ENCODE measurements around the gene KCNJ1. TPM values are rescaled to one million over a fixed set of nuclear protein-coding genes. Genes with fewer than 3 reads are reported as not detected.

KCNJ1 gene
- total and polyA plus RNA-seq, 2 of the 8 experiments (the other 6 are each of a cell fraction or from before 2014, with no cell fraction given), result 0.17 to 0.23 TPM

DNA sequence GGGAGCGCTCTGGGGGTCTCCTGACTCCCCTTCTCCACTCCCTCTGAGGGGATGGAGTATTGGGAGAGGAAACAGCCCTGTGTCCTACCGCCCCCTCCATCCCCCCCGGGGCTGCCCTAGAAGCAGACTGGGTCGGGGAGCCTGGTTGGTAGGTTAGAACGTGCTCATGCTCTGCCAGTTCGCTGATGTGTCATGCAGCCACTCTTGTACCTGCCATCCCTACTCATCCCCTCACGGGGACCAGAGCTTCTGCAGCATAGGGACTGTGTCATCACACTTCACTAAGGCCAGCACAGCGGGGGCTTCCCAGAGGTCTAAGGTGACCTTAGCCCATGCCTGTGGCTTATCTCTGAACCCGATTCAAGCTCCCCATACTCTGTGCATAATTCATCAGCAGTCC, 4.7 kb downstream of the KCNJ1 start:
- no peak for DNase-seq (ENCODE audit: low read depth in 1 of 2, low spot score in 2 of 2)
- Histone ChIP-seq H4K20me1 (replicated peaks in 1 of 2; ENCODE audit: control insufficient read depth in 1 of 2, insufficient read depth in 2 of 2, low read length in 2 of 2) (no peaks in the 10 kb centered on the region), H3K4me2 (ENCODE audit: insufficient read depth in 1 of 2, low read depth in 2 of 2, low read length in 2 of 2) (no peak overlapping the region), H3K14ac (ENCODE audit: insufficient read length) (no peak overlapping the region), H3K79me1 (ENCODE audit: low read depth, low read length) (no peaks in the 10 kb centered on the region), H3K4ac (replicated peaks; ENCODE audit: insufficient read length, low read depth, low read length) (no peak overlapping the region), H2BK5ac (ENCODE audit: low read depth, low read length) (no peak overlapping the region), H2BK12ac (ENCODE audit: low read depth, low read length) (no peak overlapping the region), H4K5ac (ENCODE audit: insufficient read length, low read depth, low read length) (no peak overlapping the region), H2BK20ac (ENCODE audit: low read length) (no peak overlapping the region), H3K56ac (replicated peaks; ENCODE audit: insufficient read length, low read depth, low read length) (no peak overlapping the region), H3K23ac (ENCODE audit: insufficient read length) (no peak overlapping the region), H3K36me3 (ENCODE audit: control insufficient read depth in 2 of 4, insufficient read depth in 4 of 4, low read length in 3 of 4) (no peaks in the 10 kb centered on the region), H3K79me2 (ENCODE audit: control insufficient read depth in 1 of 2, insufficient read depth in 2 of 2, low read length in 2 of 2) (no peaks in the 10 kb centered on the region), H3K9ac (replicated peaks in 1 of 4; ENCODE audit: extremely low read depth in 1 of 4, low read depth in 3 of 4, low read length in 3 of 4) (no peak overlapping the region), H2BK15ac (ENCODE audit: low read length) (no peak overlapping the region), H2BK120ac (replicated peaks; ENCODE audit: low read depth, low read length) (no peak overlapping the region), H2AFZ (ENCODE audit: low read length) (no peak overlapping the region), H2AK5ac (ENCODE audit: low read depth, low read length) (no peak overlapping the region), H3K23me2 (ENCODE audit: low read depth, low read length) (peaks cover 4% of the 10 kb centered on the region; the same call in 1 of the 2 replicates), H3K4me3 (ENCODE audit: extremely low read depth in 1 of 4, insufficient read depth in 2 of 4, low read depth in 3 of 4, low read length in 4 of 4) (no peak overlapping the region), H3K27ac (ENCODE audit: low read depth, low read length) (no peak overlapping the region), H3K18ac (ENCODE audit: extremely low read depth, low read length) (no peak overlapping the region), H3K27me3 (replicated peaks in 1 of 4; ENCODE audit: control insufficient read depth in 3 of 4, extremely low read depth in 1 of 4, insufficient read depth in 3 of 4, low read length in 3 of 4) (peaks cover 0 to 8% (median 0%) of the 10 kb centered on the region in 4 experiments; a peak in 3 of 7 replicates), H3K9me3 (ENCODE audit: insufficient read depth in 2 of 2, low read depth in 1 of 2, low read length in 1 of 2) (no peaks in the 10 kb centered on the region), H4K91ac (replicated peaks; ENCODE audit: insufficient read length, low read length) (no peak overlapping the region), H3K4me1 (replicated peaks in 1 of 4; ENCODE audit: control insufficient read depth in 3 of 4, insufficient read depth in 4 of 4, low read length in 3 of 4) (peaks cover 0 to 6% (median 2%) of the 10 kb centered on the region in 4 experiments; a peak in 6 of 7 replicates), H4K8ac (ENCODE audit: extremely low read depth, insufficient read depth, low read length) (no peak overlapping the region)
- ChIA-PET POLR2A (ENCODE audit: partially characterized antibody) (no interaction called here), CTCF (ENCODE audit: partially characterized antibody) (interaction anchor here (0.9 to 6.9 kb wide), 2 partner anchors 13 to 170 kb away, joined by 3 to 69 read pairs; no protein-coding TSS in a partner anchor)
- WGBS, 2 experiments (ENCODE audit: extremely low coverage in 1 of 2, insufficient coverage in 1 of 2, insufficient read length in 1 of 2, insufficient replicate concordance in 2 of 2, low coverage in 1 of 2, low lambda C conversion rate in 2 of 2, missing lambda C conversion rate in 1 of 2), result 85% methylated on average over 9 of the region's 9 CpGs; no CpG with 5 or more reads in 1 of the 2 experiments
- FAIRE-seq, result no peak
- TF ChIP-seq TAF7 (optimal IDR thresholded peaks at IDR 0.05; ENCODE audit: borderline replicate concordance, low read depth, low read length), result no peak
- TF ChIP-seq, protein P1, sequence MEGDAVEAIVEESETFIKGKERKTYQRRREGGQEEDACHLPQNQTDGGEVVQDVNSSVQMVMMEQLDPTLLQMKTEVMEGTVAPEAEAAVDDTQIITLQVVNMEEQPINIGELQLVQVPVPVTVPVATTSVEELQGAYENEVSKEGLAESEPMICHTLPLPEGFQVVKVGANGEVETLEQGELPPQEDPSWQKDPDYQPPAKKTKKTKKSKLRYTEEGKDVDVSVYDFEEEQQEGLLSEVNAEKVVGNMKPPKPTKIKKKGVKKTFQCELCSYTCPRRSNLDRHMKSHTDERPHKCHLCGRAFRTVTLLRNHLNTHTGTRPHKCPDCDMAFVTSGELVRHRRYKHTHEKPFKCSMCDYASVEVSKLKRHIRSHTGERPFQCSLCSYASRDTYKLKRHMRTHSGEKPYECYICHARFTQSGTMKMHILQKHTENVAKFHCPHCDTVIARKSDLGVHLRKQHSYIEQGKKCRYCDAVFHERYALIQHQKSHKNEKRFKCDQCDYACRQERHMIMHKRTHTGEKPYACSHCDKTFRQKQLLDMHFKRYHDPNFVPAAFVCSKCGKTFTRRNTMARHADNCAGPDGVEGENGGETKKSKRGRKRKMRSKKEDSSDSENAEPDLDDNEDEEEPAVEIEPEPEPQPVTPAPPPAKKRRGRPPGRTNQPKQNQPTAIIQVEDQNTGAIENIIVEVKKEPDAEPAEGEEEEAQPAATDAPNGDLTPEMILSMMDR (IDR thresholded peaks at IDR 0.05; ENCODE audit: control extremely low read depth in 1 of 3, insufficient read depth in 1 of 3, low read depth in 1 of 3, low read length in 3 of 3), result no peak

Measured in H1 (cell line).